A549 treated with CpdA at 1 μM for 4 hours (cell line): ENCODE data around the gene CLCN1. TPM values are rescaled to one million over a fixed set of nuclear protein-coding genes. Genes with fewer than 3 reads are reported as not detected.

ENCODE experiments used
- total RNA-seq: library from RNA; stranded (reverse); fragments of 200-300 nt; extraction: Qiagen RNA extraction; gene quantifications from 5 replicates; pipeline ENCODE4 v1.2.3, GENCODE V29; 2022; ENCODE audit warnings: low read depth

The CLCN1 gene
- 0.05 TPM in 1 of 5 replicates, not detected in the others for total RNA-seq

GRCh38 chr7:143315776-143316175 lies at the start of gene CLCN1:
Gene CLCN1 (plus strand): TSS chr7:143316111. CDS start chr7:143316213, 102 bp downstream.

DNA sequence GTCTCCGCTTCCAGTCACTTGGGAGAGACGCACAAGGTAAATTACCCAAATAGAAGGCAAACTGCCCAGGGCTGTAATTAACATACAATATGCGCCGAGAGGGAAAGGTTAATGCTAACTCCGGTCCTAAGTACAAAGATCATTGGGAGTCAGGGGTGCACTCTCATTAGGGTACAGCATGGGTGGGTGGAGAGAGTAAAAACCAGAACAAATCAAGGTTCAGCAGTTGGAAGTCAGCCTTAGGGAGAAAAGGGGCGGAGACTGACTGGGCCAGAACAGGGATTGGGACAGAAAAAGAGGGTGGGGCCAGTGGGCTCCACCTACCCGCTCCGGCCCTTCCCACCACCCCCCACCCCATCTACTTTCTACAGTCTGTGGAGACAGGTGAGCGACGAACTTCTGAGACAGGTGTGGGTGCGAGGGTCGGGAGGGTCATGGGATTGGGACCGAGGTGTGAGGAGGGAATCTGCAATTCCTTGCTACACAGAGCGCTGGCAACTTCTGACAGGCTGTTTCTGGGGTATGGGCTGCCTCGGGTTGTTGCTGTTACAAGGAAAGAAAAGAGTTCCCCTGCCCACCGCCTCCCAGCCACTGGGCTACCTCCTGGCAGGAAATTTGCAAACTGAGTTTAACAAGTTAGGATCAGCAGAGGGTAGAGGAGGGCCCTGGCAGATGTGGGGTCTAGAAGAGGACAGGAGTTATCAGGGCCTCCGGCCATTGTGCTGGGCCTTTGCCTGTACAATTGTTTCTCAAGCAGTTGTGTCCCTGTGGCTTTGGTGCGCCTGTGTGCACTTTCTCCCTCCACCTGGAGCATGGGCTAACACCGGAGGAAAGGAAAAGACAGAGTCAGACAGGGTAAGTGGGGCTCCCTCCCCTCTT lies 31.1 kb upstream of the CLCN1 start, which contains the start of gene TMEM139:
TMEM139 (plus strand) TSS at position 368 of the 879 bp plus-strand sequence. CDS start 1,000 bp downstream, outside the sequence.

GRCh38 chr7:143287935-143288826 lies 27.7 kb upstream of the CLCN1 start, which contains the start of gene CASP2:
Gene CASP2 (plus strand): TSS chr7:143288351. CDS start chr7:143288456, 105 bp downstream.

DNA sequence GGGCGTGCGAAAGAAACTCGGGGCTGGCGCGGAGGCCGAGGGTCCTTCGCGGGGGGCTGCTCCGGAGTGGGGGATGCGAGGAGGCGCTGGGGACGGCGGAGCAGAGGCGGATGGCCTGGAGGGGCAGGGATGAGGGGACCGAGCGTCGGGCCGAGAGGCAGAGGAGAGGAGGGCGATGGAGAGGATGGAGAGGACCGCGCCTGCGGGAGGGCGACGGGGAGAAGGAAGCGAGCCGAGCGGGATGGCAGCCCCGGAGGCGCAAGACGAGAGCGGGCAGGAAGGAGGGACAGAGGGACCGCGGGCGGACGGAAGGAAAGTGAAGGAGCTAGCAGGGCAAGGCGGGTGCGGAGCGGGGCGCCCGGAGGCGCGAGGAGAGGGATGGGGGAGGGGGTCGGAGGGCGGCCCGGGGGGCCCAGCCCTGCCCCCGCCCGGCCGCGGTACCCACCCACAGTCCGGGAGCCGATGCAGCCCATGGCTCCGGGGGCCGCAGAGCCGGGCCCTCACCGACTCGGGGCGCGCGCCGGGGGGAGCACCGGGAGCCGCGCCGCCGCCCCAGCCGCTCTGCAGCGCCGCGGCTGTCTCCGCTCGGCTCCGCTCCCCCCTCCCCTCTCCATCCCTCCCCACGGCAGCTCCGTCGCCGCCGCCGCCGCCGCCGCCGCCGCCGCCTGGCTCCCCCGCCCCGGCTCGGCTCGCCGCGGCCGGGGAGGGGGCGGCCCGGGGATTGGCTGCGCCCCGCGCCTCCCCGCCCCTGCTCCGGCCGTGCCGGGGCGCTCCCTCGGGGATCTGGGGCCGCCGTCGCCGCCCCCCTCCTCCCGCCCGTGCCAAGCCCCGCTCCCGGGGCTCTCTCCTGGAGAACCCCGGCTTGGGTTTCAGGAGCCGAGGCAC lies 46.5 kb downstream of the CLCN1 start, which contains the start of gene FAM131B:
FAM131B (minus strand) TSS at position 583 of the 885 bp plus-strand sequence; CDS start at position 473, 110 bp downstream.

DNA sequence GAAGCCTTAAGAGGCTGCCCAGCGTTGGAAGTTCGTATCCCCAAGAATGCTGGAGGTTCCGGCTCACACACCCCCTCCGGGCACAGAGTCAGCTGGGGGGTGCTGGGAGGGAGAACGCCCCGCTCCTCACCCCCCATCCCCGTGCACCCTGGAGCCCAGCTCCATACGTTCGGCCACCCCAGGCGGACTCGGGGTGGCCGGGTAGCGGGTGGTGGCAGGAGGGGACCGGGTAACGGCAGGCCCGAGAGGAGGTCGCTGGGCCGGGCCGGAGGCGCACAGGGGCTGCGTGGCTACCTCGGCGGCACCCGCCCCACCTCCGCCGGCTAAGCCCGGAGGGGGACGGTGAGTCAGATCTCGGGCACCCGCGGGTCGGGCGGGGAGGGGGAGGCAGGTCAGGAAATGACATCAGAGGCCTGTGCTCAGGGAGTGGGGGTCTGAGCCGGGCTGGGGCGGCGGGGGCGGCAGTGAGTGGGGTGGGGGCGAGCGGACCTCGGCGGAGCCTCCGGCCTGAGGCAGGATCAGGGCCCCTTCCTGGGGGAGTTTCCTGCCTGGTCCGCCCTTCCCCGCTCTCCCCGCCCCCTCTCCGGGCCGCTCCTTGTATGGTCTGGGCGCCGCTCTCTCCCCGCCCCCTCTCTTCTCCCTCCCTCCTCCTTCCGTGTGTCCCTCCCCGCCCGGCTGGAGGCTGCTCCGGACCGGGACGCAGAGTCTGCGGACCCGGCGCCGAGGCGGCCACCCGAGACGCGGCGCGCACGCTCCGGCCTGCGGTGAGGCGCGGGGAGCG lies 64.9 kb downstream of the CLCN1 start, which contains the start of gene ZYX:
ZYX (plus strand) TSS at position 700 of the 781 bp plus-strand sequence. CDS start 227 bp downstream, outside the sequence.

Other genes starting within 250 kb of the CLCN1 start
- gene PIP, start 184.0 kb upstream of the CLCN1 start, total RNA-seq, result not detected in 5 replicates
- not detected in 5 replicates for gene TAS2R39, start 132.7 kb upstream of the CLCN1 start, total RNA-seq
- not detected in 5 replicates for gene TAS2R40, start 94.1 kb upstream of the CLCN1 start, total RNA-seq
- 107 to 120 TPM (median 118 TPM) in 5 replicates for gene GSTK1, start 52.7 kb upstream of the CLCN1 start, total RNA-seq
- 0.48 to 1.1 TPM (median 1.0 TPM) in 5 replicates for gene TMEM139, start 31.2 kb upstream of the CLCN1 start, total RNA-seq
- gene CASP2, start 27.8 kb upstream of the CLCN1 start, total RNA-seq, result 17.8 to 27.9 TPM (median 21.0 TPM) in 5 replicates
- 0.48 to 0.73 TPM (median 0.54 TPM) in 5 replicates for gene FAM131B, start 46.6 kb downstream of the CLCN1 start, total RNA-seq
- 152 to 207 TPM (median 183 TPM) in 5 replicates for gene ZYX, start 65.2 kb downstream of the CLCN1 start, total RNA-seq
- gene EPHA1, start 92.7 kb downstream of the CLCN1 start, total RNA-seq, result not detected in 5 replicates
- gene TAS2R60, start 127.3 kb downstream of the CLCN1 start, total RNA-seq, result not detected in 5 replicates
- not detected in 5 replicates for gene TAS2R41, start 161.8 kb downstream of the CLCN1 start, total RNA-seq